GM12892 (cell line): ENCODE measurements around the gene AKAP13.
"Not testable (repeated sequence)": the region's sequence is repeated elsewhere in the genome, so short reads cannot be mapped to it uniquely, and the experiment has no call there.

Experiments used
- POLR2A ChIP-seq: IDR thresholded peaks from 2 replicates; pipeline ENCODE4 v1.6.1; 2011; ENCODE audit warnings: low read depth, low read length, control low read depth
- POLR2AphosphoS5 ChIP-seq: IDR thresholded peaks from 2 replicates; pipeline ENCODE4 v1.6.1; 2011; ENCODE audit warnings: low read depth, low read length, control low read depth

GRCh38 chr15:85665677-85666076 is 285.3 kb downstream of the AKAP13 start:
- not testable (repeated sequence) for TF ChIP-seq POLR2AphosphoS5, POLR2A
